GDM1 (cell line): Measurements from ENCODE around the gene P4HA1.
A peak's percentile ranks its signal among the peaks of the same experiment; 100 is the strongest.

Experiments
- DNase-seq: peaks from one replicate; lab custom pipeline; 2025; lab: John Stamatoyannopoulos, UW

The P4HA1 gene

DNA sequence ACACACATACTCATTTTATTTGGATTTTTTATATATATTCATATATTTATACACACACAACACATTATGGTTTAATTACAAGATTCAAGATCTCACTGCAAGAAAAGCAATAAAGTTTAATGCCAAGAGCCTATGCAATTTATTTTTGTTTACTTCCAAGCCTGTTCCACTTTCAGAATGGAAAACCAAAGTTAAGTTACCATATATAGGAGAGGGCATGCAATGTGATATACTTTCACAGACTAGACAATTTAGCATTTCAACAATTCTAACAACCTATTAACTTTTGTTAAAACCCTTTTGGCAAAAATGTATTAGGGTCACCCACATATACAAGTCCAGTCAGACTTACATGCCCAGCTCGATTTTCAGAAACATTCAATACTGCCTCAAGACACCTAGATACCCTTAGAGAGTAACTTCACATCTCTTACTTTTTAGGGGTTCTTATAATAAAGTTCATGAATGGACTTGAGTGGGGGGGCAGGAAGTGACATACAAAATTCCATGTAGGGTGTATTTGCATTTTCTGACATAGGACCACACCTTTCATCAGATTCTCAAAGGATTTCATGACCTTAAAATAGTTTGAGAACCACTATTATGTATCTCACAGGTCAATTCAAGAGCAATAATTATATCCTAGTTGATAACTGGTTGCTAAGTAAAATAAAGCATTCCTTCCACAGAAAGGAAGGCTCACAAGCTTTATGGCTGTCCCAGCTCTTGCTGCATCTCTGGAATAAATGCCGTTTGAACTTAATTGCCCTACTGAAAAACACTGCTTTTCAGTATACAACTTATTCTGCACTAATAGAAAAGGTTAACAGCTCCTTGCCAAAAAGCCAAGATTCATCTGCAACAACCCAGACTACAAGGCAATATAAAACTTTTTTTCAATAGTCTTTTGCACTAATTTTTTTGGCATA, 2.5 kb downstream of the P4HA1 start:
- DNase-seq = no peak

DNA sequence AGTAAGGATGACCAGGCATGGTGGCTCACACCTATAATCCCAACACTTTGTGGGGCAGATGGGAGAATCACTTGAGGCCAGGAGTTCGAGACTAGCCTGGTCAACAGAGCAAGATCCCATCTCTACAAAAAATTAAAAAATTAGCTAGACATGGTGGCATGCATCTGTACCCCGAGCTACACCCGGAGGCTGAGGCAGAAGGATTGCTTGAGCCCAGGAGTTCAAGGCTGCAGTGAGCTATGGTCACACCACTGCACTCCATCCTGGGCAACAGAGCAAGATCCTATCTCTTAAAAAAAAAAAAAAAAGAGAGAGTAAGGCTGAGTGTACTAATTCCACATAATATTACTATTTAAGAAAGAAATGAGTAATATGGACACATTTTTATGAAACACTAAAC, 3.8 kb downstream of the P4HA1 start:
- DNase-seq = no peak

DNA sequence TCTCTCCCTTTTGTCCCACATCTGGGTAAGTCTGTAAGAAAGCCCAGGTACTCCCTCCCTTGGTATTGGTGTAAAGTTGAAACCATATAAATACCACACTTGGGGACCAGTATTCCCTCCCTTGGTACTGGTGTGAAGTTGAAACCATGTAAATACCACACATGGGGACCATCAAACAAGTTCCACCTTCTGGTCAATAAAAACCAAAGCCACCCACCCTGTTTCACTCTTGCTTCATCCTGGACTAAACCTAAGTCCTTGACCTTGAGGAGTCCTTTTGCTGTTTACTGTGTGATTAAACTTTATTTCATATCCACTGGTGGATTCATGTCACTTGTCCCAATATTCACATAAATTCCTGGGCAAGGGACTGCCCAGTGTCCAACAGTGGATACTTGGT, 8.4 kb downstream of the P4HA1 start:
- no peak for DNase-seq

DNA sequence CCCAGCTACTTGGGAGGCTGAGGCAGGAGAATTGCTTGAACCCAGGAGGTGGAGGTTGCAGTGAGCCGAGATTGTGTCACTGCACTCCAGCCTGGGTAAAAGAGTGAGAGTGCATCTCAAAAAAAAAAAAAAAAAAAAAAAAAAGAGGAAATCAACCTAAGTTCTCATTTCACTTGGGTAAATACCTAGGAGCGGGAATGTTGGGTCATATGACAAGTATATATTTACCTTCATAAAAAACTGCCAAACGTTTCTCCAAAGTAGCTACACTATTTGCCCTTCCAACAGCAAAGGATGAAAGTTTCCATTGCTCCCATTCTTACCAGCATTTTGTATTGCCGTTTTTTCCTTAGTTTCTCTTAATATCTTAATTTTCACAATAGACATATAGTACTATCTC, 9.8 kb downstream of the P4HA1 start:
- no peak for DNase-seq

DNA sequence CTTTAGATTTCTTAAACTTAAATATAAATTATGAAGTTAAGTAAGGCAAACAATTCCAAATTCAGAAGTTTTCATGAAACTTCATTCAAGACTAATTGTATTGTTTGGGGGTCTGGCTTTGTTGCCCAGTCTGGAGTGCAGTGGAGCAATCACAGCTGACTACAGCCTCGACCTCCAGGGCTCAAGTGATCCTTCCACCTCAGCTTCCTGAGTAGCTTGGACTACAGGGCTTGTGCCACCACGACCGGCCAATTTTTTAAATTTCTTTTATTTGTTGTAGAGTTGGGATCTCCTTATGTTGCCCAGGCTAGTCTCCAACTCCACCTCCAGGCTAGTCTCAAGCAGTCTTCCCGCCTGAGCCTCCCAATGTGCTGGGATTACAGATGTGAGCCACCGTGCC, 12.5 kb downstream of the P4HA1 start:
- DNase-seq = no peak

DNA sequence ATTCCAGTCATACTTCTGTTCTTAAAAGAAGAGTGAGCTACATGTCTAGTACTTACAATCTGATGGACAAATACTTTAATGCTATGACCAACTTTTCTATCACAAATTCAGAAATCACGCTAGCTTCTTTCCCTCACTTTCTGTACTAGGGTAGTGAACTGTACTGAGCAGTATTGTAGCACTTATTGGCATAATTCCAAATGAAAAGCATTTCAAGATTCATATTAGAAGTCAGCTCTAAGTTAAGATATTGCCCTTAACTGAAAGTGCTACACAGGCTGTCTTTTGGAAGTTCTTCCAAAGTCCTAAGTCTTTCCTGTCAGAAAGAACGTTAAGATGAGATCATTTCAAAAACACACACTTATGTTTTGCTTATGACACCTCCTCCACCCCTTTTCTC, 13.4 kb downstream of the P4HA1 start:
- no peak for DNase-seq

DNA sequence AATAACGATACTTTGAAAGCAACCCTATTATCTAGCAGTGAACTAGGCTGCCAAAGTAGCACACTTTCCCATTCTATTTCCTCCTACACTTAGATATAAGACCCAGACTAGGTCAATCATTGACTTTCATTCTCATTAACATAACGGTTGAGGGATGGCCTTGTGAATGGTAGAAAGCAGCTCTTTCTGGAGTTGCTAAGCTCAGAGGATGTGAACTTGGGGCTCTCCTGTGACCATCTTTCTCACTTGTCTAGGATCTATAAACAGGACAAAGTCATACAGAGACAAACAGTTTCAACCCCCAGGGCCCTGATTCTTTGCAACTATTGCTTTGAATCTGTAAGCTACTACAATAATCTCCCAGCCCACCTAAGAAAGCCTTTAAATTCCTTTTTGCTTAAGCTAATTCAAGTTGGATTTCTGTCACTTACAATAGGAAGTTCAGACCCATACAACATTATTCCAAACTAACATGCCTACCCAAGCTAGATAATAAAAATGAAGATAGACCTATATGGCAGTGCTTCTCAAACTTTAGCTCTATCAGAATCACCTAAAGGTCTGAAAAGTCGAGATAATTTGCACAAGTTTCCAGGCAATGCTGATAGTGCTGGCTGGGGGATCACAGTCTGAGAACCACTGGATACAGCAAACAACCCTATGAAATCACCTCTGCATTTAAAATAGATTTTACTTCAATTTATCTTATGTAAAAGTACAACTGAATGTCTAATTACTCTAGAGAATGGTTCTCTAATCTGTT, 16.7 kb downstream of the P4HA1 start:
- DNase-seq = no peak

DNA sequence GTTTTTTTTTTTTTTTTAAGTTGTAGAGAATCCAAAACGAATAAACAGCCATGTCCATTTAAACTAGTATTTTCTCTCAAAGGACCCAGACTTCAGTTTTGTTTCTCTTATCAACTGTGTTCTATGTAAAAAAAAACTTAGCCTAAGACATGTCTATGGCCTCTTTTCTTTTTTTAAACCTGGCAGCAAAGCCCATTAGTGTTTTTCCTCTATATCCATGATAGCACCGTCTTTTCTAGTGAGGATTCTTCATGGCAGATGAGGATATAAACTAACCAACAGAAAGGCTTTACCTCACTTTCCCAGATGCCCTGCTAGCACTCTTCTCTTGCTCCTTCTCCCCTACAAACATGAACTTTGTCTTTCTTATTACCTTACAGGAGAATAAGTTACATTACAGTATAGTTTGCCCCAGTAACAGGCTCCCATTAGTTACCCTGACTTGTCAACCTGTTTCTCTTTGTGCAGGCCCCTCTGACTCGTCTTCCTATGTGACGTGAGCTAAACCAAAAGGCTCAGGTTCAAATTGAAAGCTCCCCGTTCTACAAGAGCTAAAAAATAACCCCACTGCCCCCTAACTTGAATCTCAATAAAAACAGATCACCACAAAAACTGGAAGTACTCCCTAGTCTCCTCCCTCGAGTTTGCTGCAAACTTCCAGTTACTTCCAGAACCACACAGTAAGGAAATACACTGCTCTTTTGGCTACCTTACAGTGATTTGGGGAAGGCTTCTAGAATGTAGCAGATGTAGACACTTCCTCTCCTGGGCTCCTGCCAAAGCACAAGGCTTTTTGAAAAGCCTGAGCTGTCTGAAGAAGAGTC, 20.1 kb downstream of the P4HA1 start:
- no peak for DNase-seq

DNA sequence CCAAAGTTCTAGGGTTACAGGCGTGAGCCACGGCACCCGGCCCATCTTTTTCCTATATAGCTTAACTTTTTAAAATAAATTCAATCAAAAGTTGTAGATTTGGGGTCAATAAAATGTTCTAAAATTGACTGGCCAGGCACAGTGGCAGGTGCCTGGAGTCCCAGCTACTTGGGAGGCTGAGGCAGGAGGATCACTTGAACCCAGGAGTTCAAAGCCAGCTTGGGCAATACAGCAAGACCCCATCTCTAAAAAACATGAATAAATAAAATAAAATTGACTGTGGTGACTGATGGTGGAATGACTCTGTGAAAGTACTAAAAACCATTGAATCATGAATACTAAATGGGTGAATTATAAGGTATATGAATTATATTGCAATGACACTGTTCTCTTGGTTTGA, 20.8 kb downstream of the P4HA1 start:
- DNase-seq = no peak

DNA sequence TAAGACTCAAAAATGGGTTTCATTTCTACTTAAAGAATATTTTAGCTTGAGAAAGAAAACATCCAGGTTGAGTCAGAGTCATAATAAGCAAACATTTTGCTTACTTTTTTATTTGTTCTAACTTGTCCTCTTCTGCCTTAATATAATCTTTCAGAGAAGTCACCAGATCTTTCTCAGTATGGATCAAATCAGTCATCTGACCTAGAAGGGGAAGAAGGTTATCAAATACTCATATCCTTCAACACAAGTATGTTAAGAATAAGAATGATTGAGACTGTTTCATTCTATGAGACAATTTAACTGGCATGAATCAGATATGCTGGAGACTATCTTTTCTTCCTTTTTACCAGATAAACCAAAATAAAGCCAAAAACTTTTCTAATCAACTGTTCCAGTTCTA, 23.0 kb downstream of the P4HA1 start:
- no peak for DNase-seq

DNA sequence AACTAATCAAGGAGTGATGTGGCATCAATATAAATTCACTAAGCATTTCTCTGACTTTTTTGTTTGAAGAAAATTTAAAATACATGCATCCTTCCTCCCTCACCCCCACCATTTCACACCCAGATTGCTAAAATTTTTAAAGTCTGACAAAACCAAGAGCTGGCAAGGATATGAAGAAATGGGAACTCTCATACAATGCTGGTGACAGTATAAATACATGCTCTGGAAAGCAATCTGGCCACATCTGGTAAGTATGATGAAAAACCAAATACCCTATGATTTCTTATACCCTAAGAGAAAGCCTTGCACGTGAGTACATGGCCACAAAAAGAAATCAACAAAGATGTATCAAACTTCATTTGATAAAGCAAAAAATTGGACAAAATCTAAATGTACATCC, 31.2 kb downstream of the P4HA1 start:
- no peak for DNase-seq

DNA sequence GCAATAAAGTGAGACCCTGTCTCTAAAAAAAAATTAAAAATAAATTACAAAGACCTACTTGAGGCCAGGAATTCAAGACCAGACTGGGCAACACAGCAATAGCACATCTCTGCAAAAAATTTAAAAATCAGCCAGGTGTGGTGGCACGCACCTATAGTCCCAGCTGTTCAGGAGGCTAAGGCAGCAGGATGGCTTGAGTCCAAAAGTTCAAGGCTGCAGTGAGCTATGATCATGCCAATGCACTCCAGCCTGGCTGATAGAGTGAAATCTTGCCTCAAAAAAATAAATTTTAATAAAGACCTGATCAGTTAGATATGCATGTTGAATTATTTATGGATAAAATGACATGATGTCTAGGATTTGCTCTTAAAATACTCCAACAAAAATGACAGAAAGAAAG, 34.9 kb downstream of the P4HA1 start:
- no peak for DNase-seq

DNA sequence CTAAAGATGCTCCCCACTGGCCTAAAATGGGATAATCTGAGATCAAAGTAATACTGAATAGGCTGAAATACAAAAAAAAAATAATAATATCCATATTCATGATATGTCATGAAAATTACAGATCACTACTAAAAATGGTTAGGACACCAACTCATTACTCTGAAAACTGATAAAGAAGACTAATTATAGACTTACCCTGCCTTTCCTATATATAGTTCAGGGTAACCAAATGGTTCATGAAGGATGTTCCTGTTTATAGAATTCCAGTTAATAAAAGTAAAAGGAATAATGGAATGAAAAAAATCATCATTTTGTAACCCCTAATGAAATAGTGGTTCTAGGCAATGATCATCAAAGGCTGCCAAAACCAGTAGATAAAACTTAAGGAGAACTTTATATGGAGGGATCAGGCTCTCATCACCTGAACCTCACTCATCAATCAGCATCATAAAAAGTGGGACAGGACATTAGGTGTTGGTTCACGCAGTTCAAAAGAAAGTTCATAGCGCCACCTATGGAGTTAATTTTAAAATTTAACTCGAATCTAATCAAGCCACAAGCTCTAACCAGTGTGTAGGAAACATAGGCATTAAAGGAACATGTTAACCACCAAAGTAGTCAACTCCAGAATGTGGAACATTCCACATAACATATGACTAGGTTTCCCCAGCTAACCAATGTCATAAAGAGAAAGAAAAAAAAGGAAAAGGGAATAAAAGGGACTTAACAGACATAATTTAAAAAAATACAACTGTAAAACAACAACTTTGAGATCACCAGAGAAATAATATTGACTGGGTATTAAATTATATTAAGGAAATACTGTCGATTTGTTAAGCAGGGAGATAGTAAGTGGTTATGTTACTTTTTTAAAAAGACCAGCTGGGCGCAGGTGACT, 35.7 kb downstream of the P4HA1 start:
- peak; percentile 21 for DNase-seq

DNA sequence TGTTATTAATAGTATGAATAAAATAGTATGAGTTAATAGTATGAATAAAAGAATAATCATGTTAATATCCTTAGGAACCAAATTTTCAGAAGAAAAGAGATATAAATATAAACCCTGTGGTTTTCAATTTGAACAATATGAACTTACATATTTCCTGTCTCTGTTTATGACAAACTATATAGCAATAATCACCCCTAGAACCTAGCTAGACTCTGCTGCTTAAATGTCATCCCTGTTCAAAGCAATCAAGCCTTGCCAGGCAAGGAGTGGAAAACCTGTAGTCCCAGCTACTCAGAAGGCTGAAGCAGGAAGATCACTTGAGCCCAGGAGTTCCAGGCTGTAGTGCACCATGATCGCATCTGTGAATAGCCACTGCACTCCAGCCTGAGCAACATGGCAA, 36.5 kb downstream of the P4HA1 start:
- DNase-seq = no peak

DNA sequence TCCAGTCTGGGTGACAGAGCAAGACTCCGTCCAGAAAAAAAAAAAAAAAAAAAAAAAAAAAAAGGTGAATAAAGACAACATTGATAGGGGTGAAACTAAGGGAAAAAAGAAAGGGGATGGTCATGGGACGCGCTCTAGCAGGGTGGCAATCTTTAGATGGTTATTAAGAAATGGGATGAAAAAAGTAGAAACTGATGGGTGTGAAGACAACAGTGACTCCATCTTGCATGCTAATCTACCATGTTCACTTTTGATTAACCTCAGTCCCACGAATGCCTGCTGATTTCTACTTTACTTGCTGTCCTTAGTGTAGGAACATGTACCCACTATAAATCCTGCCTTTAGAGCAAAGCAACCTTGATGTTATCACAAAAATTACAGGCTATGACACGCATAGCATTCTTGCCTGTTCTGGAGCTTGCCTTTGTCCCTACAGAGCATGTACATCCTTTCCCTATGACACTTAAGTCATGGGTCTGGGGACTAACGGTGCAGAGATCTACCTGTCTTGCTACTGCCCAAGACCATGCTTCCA, 38.5 kb downstream of the P4HA1 start:
- DNase-seq = no peak

DNA sequence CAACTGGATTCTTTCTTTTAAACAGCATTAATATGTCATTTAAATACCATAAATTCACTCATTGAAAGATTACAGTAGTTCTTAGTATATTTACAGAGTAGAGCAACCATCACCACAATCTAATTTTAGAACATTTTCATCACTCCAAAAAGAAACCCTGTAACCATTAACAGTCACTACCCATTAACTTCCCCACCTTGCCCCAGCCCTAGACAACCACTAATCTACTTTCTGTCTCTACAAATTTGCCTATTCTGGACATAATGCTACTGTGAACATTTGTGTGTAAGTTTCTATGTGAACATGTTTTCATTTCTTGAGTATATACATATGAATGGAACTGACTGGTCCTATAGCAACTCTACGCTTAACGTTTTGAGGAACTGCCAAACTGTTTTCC, 42.4 kb downstream of the P4HA1 start:
- no peak for DNase-seq

DNA sequence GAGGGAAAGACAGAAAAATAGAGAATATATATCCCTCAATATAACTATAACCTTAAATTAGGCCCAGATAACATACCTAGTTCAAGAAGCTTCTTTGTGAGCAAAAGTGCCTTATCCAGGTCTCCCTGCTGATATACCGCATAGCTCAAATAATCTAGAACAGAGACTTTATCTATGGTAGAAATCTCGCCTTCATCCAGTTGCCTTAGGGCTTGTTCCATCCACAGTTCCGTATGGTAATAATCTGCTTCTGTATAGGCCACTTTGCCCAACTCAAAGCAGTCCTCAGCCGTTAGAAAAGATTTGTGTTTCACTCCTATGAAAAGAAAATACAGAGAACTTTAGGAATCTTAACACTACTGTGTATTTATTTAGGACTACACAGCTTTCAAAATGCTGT, 43.4 kb downstream of the P4HA1 start:
- no peak for DNase-seq

DNA sequence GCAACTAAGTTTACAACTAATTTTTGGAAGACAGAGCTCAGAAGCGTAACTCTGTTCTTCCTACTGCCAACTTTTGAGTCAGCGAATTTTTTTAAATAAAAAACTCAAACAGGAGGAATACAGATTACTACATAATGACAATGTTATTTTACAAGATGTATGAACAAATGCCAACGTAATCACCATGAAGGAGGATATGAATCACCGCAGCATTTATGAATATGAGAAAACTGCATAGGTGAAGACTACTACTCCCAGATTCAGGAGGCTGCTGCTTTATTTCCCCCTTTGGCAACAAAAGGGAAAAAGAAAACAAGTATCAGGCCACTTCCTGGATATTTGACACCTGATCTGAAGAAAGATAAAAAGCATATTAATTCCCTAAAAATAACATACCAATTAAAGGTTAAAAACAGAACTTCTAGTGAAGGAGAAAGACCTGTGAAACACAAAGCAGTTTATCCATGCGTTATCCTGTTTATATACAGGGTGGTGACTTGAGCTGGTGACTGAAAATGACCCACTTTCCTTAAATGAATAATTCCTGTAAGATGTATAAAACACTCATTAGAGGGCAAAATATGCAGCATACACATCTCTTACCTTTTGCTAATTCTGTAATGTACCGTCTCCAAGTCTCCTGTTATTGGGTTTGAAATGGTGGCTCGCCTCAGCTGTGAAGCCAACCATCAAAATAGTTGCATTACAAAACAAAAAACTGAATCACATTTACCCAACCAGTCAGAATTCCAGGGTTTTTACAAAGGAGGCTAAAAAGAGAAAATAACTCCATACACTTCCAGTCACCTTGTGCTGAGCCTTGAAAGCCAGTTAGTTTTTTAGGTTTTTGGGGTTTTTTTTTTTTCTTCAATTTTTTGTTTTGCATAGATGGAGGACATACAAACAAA, 52.0 kb downstream of the P4HA1 start:
- DNase-seq = no peak

DNA sequence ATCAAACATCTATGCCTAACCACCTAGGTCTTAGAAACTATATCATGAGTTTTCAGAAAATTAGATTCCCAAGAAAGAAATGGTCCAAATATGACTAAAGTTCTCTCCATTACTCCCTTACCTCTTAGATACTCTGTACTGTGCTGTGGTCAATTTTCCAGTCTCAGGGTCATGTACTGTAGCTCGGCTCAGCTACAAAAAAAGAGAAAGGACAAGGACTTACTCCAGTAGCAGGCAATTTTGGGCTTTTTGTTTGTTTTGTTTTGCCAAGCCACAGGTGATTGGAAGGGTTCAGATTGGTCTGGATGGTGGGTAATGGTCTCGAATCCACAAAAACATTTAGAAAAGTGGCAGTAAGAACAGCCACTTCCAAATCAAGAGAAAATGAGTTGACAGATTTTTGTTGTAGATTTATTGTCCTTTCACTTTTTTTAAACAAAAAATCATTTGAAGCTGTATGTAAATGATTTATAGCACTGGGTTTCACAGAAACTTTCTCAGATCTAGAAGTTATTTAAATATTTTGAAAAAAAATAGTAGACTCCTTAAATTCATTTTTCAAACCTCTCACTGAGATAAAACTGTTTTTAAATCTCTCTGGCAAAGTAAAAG, 52.8 kb downstream of the P4HA1 start:
- no peak for DNase-seq

DNA sequence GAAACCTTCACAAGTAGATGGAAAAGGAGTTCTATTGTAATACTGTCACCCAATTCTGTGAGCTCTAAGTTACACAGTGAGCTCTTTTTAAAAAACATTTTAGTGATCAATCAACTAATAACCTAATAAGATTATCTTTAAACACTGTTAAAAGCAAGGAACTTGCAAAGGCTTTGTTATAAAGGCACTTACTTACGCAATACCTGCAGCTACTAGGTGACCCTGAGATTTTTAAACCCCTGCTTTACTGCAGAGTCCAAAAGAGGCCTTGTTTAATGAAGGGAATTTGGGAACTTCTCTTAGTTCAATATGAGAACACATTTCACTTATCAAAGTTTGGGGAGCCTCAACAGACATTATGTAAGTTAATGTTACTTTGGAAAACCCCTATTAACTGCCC, 53.3 kb downstream of the P4HA1 start:
- DNase-seq = no peak
